Thyroid gland (tissue), 4 donors: ENCODE measurements around the gene ALDH1B1. TPM values are rescaled to one million over a fixed set of nuclear protein-coding genes. Genes with fewer than 3 reads are reported as not detected.

Experiments used
- DNase-seq, 2 donors: peaks; one replicate each; pipeline ENCODE4 v3.0.0-alpha.2; 2019
- H3K27ac ChIP-seq, 3 donors: fragments of 200-600 bp; sonication (generic); 1 replicate in 2 of 3; 2 replicates in 1 of 3; pipeline ENCODE4 v1.5.1; 2016 to 2019; ENCODE audit warnings: mild to moderate bottlenecking in 1 of 3, moderate library complexity in 1 of 3
- H3K27me3 ChIP-seq: fragments of 200-600 bp; sonication (generic); one replicate; pipeline ENCODE4 v1.5.1; 2019
- H3K36me3 ChIP-seq, 2 donors: fragments of 200-600 bp; sonication (generic); one replicate each; pipeline ENCODE4 v1.5.1; 2016 to 2019
- H3K4me1 ChIP-seq, 2 donors: fragments of 200-600 bp; sonication (generic); one replicate each; pipeline ENCODE4 v1.5.1; 2017 to 2019
- H3K4me3 ChIP-seq, 3 donors: fragments of 200-600 bp; sonication (generic); replicated peaks in 1 of 3; 1 replicate in 2 of 3; 2 replicates in 1 of 3; pipeline ENCODE4 v1.5.1; 2016; ENCODE audit warnings: mild to moderate bottlenecking in 1 of 3
- H3K9me3 ChIP-seq: fragments of 200-600 bp; sonication (generic); one replicate; pipeline ENCODE4 v1.5.1; 2017
- POLR2A ChIP-seq, 2 donors: fragments of 450-650 bp; IDR thresholded peaks; one replicate each; pipeline ENCODE4 v1.6.1; 2017; ENCODE audit warnings: antibody characterized with exemption in 2 of 2, mild to moderate bottlenecking in 2 of 2, moderate library complexity in 1 of 2
- WGBS, 2 donors: methylation state at CpG; one replicate each; pipeline ENCODE4 v1.1.5; 2017; 5-methylcytosine and 5-hydroxymethylcytosine counted together
- intact Hi-C: fragments of 100-400 bp; cut with DNase I; formaldehyde crosslinking; loops from one replicate; pipeline ENCODE4 v1.15.1; 2023
- total RNA-seq, 4 donors: library from RNA; depleted of rRNA; stranded (reverse); fragments of >200 nt; gene quantifications; one replicate each; pipeline ENCODE4 v1.2.3, GENCODE V29; 2016
- TF ChIP-seq, protein P1 (sequence below), 6 experiments: fragments of 200-600 bp in 3 of 6; fragments of 450-650 bp in 3 of 6; sonication (generic) in 3 of 6; IDR thresholded peaks; one replicate each; pipeline ENCODE4 v1.5.1; 2016 to 2019; ENCODE audit warnings: antibody characterized with exemption in 6 of 6, mild to moderate bottlenecking in 2 of 6, inconsistent platforms in 1 of 6, moderate library complexity in 1 of 6

The ALDH1B1 gene
- total RNA-seq, 4 donors from 2014 or later: 11.3 to 33.9 (median 22.8) TPM

DNA sequence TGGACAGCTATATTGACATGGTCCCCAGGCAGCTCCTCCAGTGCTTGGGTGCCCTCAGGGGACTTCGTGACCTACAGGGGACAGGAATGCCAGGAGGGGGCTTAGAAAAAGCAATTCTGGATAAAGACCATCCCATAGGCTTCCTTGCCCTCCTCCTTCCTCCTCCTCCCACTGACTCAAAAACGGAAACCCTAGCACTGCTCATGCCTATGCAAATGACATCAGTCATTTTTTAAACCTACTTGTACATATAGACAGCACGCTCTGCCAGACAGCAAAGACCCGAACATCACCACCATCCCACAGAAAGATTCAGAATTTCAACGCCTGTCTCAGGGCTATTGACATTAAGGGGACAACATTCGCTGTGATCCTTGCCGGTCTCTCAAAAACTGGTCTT lies 20.8 kb downstream of the ALDH1B1 start:
- TF ChIP-seq POLR2A (IDR thresholded peaks at IDR 0.05): no peak
- TF ChIP-seq, protein P1, sequence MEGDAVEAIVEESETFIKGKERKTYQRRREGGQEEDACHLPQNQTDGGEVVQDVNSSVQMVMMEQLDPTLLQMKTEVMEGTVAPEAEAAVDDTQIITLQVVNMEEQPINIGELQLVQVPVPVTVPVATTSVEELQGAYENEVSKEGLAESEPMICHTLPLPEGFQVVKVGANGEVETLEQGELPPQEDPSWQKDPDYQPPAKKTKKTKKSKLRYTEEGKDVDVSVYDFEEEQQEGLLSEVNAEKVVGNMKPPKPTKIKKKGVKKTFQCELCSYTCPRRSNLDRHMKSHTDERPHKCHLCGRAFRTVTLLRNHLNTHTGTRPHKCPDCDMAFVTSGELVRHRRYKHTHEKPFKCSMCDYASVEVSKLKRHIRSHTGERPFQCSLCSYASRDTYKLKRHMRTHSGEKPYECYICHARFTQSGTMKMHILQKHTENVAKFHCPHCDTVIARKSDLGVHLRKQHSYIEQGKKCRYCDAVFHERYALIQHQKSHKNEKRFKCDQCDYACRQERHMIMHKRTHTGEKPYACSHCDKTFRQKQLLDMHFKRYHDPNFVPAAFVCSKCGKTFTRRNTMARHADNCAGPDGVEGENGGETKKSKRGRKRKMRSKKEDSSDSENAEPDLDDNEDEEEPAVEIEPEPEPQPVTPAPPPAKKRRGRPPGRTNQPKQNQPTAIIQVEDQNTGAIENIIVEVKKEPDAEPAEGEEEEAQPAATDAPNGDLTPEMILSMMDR (IDR thresholded peaks at IDR 0.05): no peak
- DNase-seq: no peak
- Histone ChIP-seq H3K4me1 (peaks cover 18 to 23% of the 10 kb centered on the region in 2 donors), H3K9me3 (no peaks in the 10 kb centered on the region), H3K27me3 (no peaks in the 10 kb centered on the region), H3K4me3 (no peak overlapping the region), H3K27ac (no peak overlapping the region), H3K36me3 (no peaks in the 10 kb centered on the region)
- 80 to 88% methylated on average over 7 of the region's 7 CpGs for WGBS, 2 donors
- intact Hi-C loops: no loop called here

DNA sequence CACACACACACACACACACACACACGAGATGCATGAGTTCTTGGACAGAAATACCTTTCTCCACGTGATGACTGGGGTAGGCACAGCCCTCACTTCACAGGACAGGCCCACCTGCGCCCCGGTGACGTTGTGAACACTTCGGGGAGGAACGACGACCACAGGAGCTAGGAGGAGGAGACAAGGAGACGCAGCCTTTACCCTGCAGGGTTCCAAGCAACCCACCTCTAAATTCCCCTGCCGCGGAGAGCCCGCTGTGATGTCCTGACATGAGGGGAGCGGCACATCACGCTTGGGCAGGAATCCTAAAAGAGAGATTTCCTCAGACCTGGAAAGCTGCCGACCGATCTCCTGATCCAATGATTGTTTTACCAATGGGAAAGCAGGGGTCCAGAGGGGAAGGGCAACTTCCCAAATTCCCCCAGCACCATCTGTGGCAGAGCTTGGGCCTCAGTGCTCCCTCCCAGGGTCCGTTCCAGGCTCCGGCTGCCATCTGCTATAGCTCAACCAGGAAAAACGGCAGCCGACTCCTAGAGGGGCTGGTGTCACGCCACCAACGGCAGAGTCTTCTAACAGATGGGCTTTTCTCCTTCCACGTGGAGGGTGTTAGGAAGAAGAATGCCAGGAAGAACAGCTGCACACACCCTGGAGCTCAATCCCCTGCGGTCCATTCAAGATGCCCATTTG lies 21.7 kb downstream of the ALDH1B1 start:
- intact Hi-C loops: no loop called here
- no peak for DNase-seq
- no peak for TF ChIP-seq POLR2A (IDR thresholded peaks at IDR 0.05)
- TF ChIP-seq, protein P1 (IDR thresholded peaks at IDR 0.05): no peak

DNA sequence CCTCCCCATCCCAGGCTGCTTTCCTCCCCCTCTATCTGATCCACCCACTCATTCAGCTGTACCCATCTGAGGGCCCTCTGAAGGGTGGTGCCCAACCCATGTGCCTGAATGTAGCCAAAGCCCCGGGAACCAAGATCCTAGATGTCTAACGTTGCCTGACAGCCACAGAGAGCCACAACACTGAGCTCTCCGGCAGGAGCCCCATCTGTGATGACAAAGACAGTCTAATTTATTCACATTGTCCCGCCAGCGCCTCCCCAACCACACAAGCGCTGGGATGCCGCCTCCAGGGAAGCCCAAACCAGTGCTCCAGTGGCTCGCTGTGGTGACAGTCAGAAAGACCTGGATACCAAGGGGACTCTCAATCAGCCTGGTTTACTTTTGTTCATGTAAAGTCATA lies 23.4 kb downstream of the ALDH1B1 start:
- Histone ChIP-seq H3K27me3 (no peaks in the 10 kb centered on the region), H3K9me3 (no peaks in the 10 kb centered on the region), H3K4me3 (no peak overlapping the region), H3K4me1 (peaks cover 32 to 42% of the 10 kb centered on the region in 2 donors), H3K36me3 (no peaks in the 10 kb centered on the region), H3K27ac (no peak overlapping the region)
- intact Hi-C loops: no loop called here
- 90 to 96% methylated on average over 8 of the region's 8 CpGs for WGBS, 2 donors
- no peak for DNase-seq
- TF ChIP-seq POLR2A (IDR thresholded peaks at IDR 0.05): no peak
- TF ChIP-seq, protein P1 (IDR thresholded peaks at IDR 0.05): no peak

More for the DNA sequence above, 21.7 kb downstream of the ALDH1B1 start:
- peaks cover 25 to 32% of the 10 kb centered on the region in 2 donors for H3K4me1 ChIP-seq
- no peak overlapping the region for H3K27ac ChIP-seq
- no peaks in the 10 kb centered on the region for H3K9me3 ChIP-seq
- no peaks in the 10 kb centered on the region for H3K36me3 ChIP-seq
- H3K27me3 ChIP-seq: no peaks in the 10 kb centered on the region
- 65 to 72% methylated on average over 24 of the region's 24 CpGs for WGBS, 2 donors
- no peak overlapping the region for H3K4me3 ChIP-seq

DNA sequence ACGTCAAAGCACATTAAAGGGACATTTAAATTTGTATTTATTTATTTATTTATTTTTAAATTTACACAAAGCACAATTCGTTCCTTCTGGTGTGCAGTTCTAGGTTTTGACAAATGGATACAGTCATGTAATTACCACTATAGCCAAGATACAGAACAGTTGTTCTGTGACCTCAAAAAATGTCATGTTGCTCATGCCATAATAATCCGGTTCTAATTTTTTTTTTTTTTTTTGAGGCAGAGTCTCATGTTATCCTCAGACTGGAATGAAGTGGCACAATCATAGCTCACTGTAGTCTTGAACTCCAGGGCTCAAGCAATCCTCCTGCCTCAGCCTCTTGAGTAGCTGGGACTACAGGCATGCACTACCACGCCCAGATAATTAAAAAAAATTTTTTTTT lies 24.0 kb downstream of the ALDH1B1 start:
- no peak for TF ChIP-seq POLR2A (IDR thresholded peaks at IDR 0.05)
- TF ChIP-seq, protein P1 (IDR thresholded peaks at IDR 0.05): no peak
- intact Hi-C loops: no loop called here
- Histone ChIP-seq H3K36me3 (no peaks in the 10 kb centered on the region), H3K27me3 (no peaks in the 10 kb centered on the region), H3K4me1 (peaks cover 36 to 48% of the 10 kb centered on the region in 2 donors), H3K9me3 (no peaks in the 10 kb centered on the region), H3K27ac (peak overlapping the region in 1 of 3 donors; percentile 3), H3K4me3 (no peak overlapping the region)
- 65 to 74% methylated on average over 4 of the region's 4 CpGs for WGBS, 2 donors
- no peak for DNase-seq
